Smooth muscle cell (in vitro differentiated cells): ENCODE results near the gene FALEC. TPM values are rescaled to one million over a fixed set of nuclear protein-coding genes. Genes with fewer than 3 reads are reported as not detected.

Experiments
- DNase-seq: peaks from one replicate; lab custom pipeline; 2025; ENCODE audit not compliant: unreplicated experiment; lab: John Stamatoyannopoulos, UW
- H2AFZ ChIP-seq: fragments of 200-600 bp; sonication (generic); 2 replicates; pipeline ENCODE4 v1.6.0; 2016; ENCODE audit warnings: antibody characterized with exemption, low read depth, mild to moderate bottlenecking
- H3F3A ChIP-seq: fragments of 200-600 bp; sonication (generic); 2 replicates; pipeline ENCODE4 v1.6.0; 2017; ENCODE audit warnings: antibody characterized with exemption, low read depth
- H3K27ac ChIP-seq: fragments of 200-600 bp; sonication (generic); 2 replicates; pipeline ENCODE4 v1.5.1; 2016; ENCODE audit warnings: low read depth, mild to moderate bottlenecking
- H3K27me3 ChIP-seq: fragments of 200-600 bp; sonication (generic); 2 replicates; pipeline ENCODE4 v1.6.1; 2016; ENCODE audit warnings: low read depth, mild to moderate bottlenecking
- H3K36me3 ChIP-seq: fragments of 200-600 bp; sonication (generic); 2 replicates; pipeline ENCODE4 v1.5.1; 2016; ENCODE audit warnings: low read depth
- H3K4me1 ChIP-seq: fragments of 200-600 bp; sonication (generic); 2 replicates; pipeline ENCODE4 v1.5.1; 2016; ENCODE audit warnings: low read depth
- H3K4me2 ChIP-seq: fragments of 200-600 bp; sonication (generic); 2 replicates; pipeline ENCODE4 v1.6.0; 2016; ENCODE audit warnings: mild to moderate bottlenecking
- H3K4me3 ChIP-seq: fragments of 200-600 bp; sonication (generic); 2 replicates; pipeline ENCODE4 v1.5.1; 2016; ENCODE audit warnings: mild to moderate bottlenecking
- H3K79me2 ChIP-seq: fragments of 200-600 bp; sonication (generic); 2 replicates; pipeline ENCODE4 v1.6.0; 2016; ENCODE audit warnings: low read depth, mild to moderate bottlenecking
- H3K9ac ChIP-seq: fragments of 200-600 bp; sonication (generic); 2 replicates; pipeline ENCODE4 v1.6.0; 2016; ENCODE audit warnings: low read depth
- H3K9me3 ChIP-seq: fragments of 200-600 bp; sonication (generic); replicated peaks from 2 replicates; pipeline ENCODE4 v1.5.1; 2016; ENCODE audit warnings: low read depth
- H4K20me1 ChIP-seq: fragments of 200-600 bp; sonication (generic); 2 replicates; pipeline ENCODE4 v1.6.0; 2016; ENCODE audit warnings: low read depth
- CTCF ChIP-seq: fragments of 200-600 bp; sonication (generic); IDR thresholded peaks from 2 replicates; pipeline ENCODE4 v1.5.1; 2017; ENCODE audit warnings: borderline replicate concordance, mild to moderate bottlenecking, antibody characterized with exemption; ENCODE audit not compliant: insufficient read depth, poor library complexity, severe bottlenecking
- WGBS: methylation state at CpG from one replicate; pipeline ENCODE4 v1.1.7; 2016; ENCODE audit warnings: low lambda C conversion rate; 5-methylcytosine and 5-hydroxymethylcytosine counted together
- polyA plus RNA-seq: library from polyadenylated mRNA; unstranded; fragments of >200 nt; fragmentation: Nextera tagmentation; extraction: Ambion mirVana; gene quantifications from 2 replicates; pipeline ENCODE4 v1.2.1, GENCODE V29; 2016
- total RNA-seq: library from RNA; depleted of rRNA; stranded (reverse); fragments of >200 nt; gene quantifications from 2 replicates; pipeline ENCODE4 v1.2.3, GENCODE V29; 2014

FALEC gene
- total and polyA plus RNA-seq, 2 experiments from 2014 or later: 0.62 TPM; not detected in 1

DNA sequence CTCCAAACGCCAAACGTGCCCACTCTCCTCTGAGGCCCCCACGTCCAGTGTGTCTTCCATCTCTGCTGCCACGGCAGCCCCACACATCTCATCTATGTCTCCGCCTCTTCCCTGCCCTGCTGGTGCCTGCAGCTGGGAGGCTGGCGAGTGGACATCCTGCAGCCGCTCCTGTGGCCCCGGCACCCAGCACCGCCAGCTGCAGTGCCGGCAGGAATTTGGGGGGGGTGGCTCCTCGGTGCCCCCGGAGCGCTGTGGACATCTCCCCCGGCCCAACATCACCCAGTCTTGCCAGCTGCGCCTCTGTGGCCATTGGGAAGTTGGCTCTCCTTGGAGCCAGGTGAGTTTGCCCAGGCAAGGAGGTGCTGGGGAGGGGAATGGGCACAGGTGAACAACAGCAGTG, 42.3 kb downstream of the FALEC start:
- Histone ChIP-seq H3K4me2 (no peak overlapping the region), H3F3A (peaks cover 7% of the 10 kb centered on the region), H3K9me3 (no peaks in the 10 kb centered on the region), H3K27me3 (no peaks in the 10 kb centered on the region), H3K4me3 (no peak overlapping the region), H3K36me3 (no peaks in the 10 kb centered on the region), H3K4me1 (peaks cover 15% of the 10 kb centered on the region), H3K9ac (no peak overlapping the region), H4K20me1 (peaks cover 16% of the 10 kb centered on the region), H2AFZ (no peak overlapping the region), H3K27ac (no peak overlapping the region), H3K79me2 (peaks cover 14% of the 10 kb centered on the region)
- DNase-seq: no peak
- WGBS: 95% methylated on average over 15 of the region's 15 CpGs
- TF ChIP-seq CTCF: no peak

- Histone ChIP-seq H3K4me1 (peaks cover 18% of the 10 kb centered on the region), H3K79me2 (peaks cover 14% of the 10 kb centered on the region), H3K4me2 (no peak overlapping the region), H3K36me3 (no peaks in the 10 kb centered on the region), H3K27ac (no peak overlapping the region), H3K4me3 (no peak overlapping the region), H3K27me3 (no peaks in the 10 kb centered on the region), H3K9me3 (no peaks in the 10 kb centered on the region), H3K9ac (no peak overlapping the region), H4K20me1 (peaks cover 16% of the 10 kb centered on the region), H2AFZ (no peak overlapping the region), H3F3A (peaks cover 9% of the 10 kb centered on the region)
- no peak for DNase-seq
- TF ChIP-seq CTCF: no peak
- 82% methylated on average over 15 of the region's 15 CpGs for WGBS
These were observed 42.8 kb downstream of the FALEC start for GRCh38 chr1:150558303-150558704.

GRCh38 chr1:150558761-150559655, 43.5 kb downstream of the FALEC start:
- H3K9me3 ChIP-seq: no peaks in the 10 kb centered on the region
- peaks cover 25% of the 10 kb centered on the region for H3K4me1 ChIP-seq
- no peaks in the 10 kb centered on the region for H3K27me3 ChIP-seq
- no peak overlapping the region for H3K27ac ChIP-seq
- H3K79me2 ChIP-seq: peaks cover 14% of the 10 kb centered on the region
- no peaks in the 10 kb centered on the region for H3K36me3 ChIP-seq
- H3K4me3 ChIP-seq: no peak overlapping the region
- WGBS: 92% methylated on average over 28 of the region's 28 CpGs
- TF ChIP-seq CTCF: no peak
- peaks cover 16% of the 10 kb centered on the region for H4K20me1 ChIP-seq
- H3K9ac ChIP-seq: no peak overlapping the region
- no peak overlapping the region for H2AFZ ChIP-seq
- H3K4me2 ChIP-seq: no peak overlapping the region
- DNase-seq: no peak
- peaks cover 14% of the 10 kb centered on the region for H3F3A ChIP-seq

- Histone ChIP-seq H2AFZ (no peak overlapping the region), H3K27me3 (no peaks in the 10 kb centered on the region), H4K20me1 (peaks cover 16% of the 10 kb centered on the region), H3F3A (peaks cover 20% of the 10 kb centered on the region), H3K27ac (no peak overlapping the region), H3K4me3 (no peak overlapping the region), H3K36me3 (no peaks in the 10 kb centered on the region), H3K9ac (no peak overlapping the region), H3K4me1 (peaks cover 27% of the 10 kb centered on the region), H3K79me2 (peaks cover 20% of the 10 kb centered on the region), H3K9me3 (no peaks in the 10 kb centered on the region), H3K4me2 (no peak overlapping the region)
- no peak for TF ChIP-seq CTCF
- DNase-seq: no peak
- 80% methylated on average over 10 of the region's 10 CpGs for WGBS
These were observed 44.1 kb downstream of the FALEC start for GRCh38 chr1:150559656-150560010.
